CD4-positive, alpha-beta memory T cell (primary cell): ENCODE data around the gene MTCL1. TPM values are rescaled to one million over a fixed set of nuclear protein-coding genes. Genes with fewer than 3 reads are reported as not detected.
"Not testable (repeated sequence)": the region's sequence is repeated elsewhere in the genome, so short reads cannot be mapped to it uniquely, and the experiment has no call there.

Experiments
- CTCF ChIA-PET: fragments of 350-600 bp; sonication (Branson Sonifier 250); formaldehyde crosslinking; loops from one replicate; lab custom pipeline; 2021; ENCODE audit warnings: inconsistent platforms; ENCODE audit not compliant: partially characterized antibody; lab: Charles Lee
- POLR2A ChIA-PET: fragments of 350-600 bp; sonication (Branson Sonifier 250); formaldehyde crosslinking; loops from one replicate; lab custom pipeline; 2021; ENCODE audit not compliant: partially characterized antibody; lab: Charles Lee
- DNase-seq, 5 donors: peaks; one replicate each; pipeline versions ENCODE4 v3.0.0 to v3.0.0-alpha.2; 2020 to 2022; ENCODE audit warnings: mixed read lengths in 1 of 5
- H3K27ac ChIP-seq: one replicate; pipeline ENCODE4 v1.7.0; 2013; ENCODE audit warnings: low read depth, low read length
- H3K27me3 ChIP-seq: 2 replicates; pipeline ENCODE4 v1.7.0; 2013; ENCODE audit warnings: mild to moderate bottlenecking, low read length, moderate library complexity; ENCODE audit not compliant: insufficient read depth
- H3K36me3 ChIP-seq: 2 replicates; pipeline ENCODE4 v1.7.0; 2013; ENCODE audit warnings: mild to moderate bottlenecking, low read length, moderate library complexity; ENCODE audit not compliant: insufficient read depth
- H3K4me1 ChIP-seq: 2 replicates; pipeline ENCODE4 v1.7.0; 2013; ENCODE audit warnings: mild to moderate bottlenecking, low read length, moderate library complexity; ENCODE audit not compliant: insufficient read depth
- H3K4me3 ChIP-seq, 2 donors: one replicate each; pipeline ENCODE4 v1.7.0; 2013; ENCODE audit warnings: low read length in 2 of 2, mild to moderate bottlenecking in 1 of 2
- H3K9me3 ChIP-seq, 2 donors: one replicate each; pipeline ENCODE4 v1.7.0; 2013; ENCODE audit warnings: low read length in 2 of 2, control low read depth in 1 of 2; ENCODE audit not compliant: control insufficient read depth in 1 of 2
- H3K27ac Mint-ChIP-seq, 7 donors: one replicate each; pipeline ENCODE4 v1.8.0; 2020 to 2021; ENCODE audit warnings: mixed read lengths in 7 of 7, mild to moderate bottlenecking in 6 of 7, inconsistent platforms in 3 of 7, moderate library complexity in 3 of 7
- H3K27me3 Mint-ChIP-seq, 2 donors: one replicate each; pipeline ENCODE4 v1.8.0; 2020 to 2021; ENCODE audit warnings: mixed read lengths in 2 of 2
- H3K36me3 Mint-ChIP-seq, 2 donors: one replicate each; pipeline ENCODE4 v1.8.0; 2020 to 2021; ENCODE audit warnings: mixed read lengths in 2 of 2, inconsistent platforms in 1 of 2, mild to moderate bottlenecking in 1 of 2
- H3K4me1 Mint-ChIP-seq, 4 donors: one replicate each; pipeline ENCODE4 v1.8.0; 2020 to 2021; ENCODE audit warnings: mixed read lengths in 4 of 4, mild to moderate bottlenecking in 1 of 4
- H3K4me3 Mint-ChIP-seq, 8 donors: one replicate each; pipeline ENCODE4 v1.8.0; 2020 to 2021; ENCODE audit warnings: mixed read lengths in 8 of 8, mild to moderate bottlenecking in 7 of 8, moderate library complexity in 6 of 8, inconsistent platforms in 3 of 8
- H3K9me3 Mint-ChIP-seq, 8 donors: one replicate each; pipeline ENCODE4 v1.8.0; 2020 to 2021; ENCODE audit warnings: mixed read lengths in 8 of 8, mild to moderate bottlenecking in 5 of 8, inconsistent platforms in 3 of 8, moderate library complexity in 1 of 8
- intact Hi-C: fragments of 100-400 bp; cut with micrococcal nuclease; formaldehyde crosslinking; loops from one replicate; pipeline ENCODE4 v1.15.1; 2023
- polyA plus RNA-seq, 2 donors: library from polyadenylated mRNA; unstranded; fragments of 300-500 nt; fragmentation: Illumina TruSeq; gene quantifications; one replicate each; pipeline ENCODE4 v1.2.3, GENCODE V29; 2021
- total RNA-seq, 2 experiments: library from RNA; stranded (reverse); gene quantifications; one replicate each; pipeline ENCODE4 v1.2.3, GENCODE V29; 2021

MTCL1 gene
- total and polyA plus RNA-seq, 4 experiments from 2014 or later = 0.29 to 0.36 TPM; not detected in 2

- Histone ChIP-seq H3K27ac (no peak overlapping the region), H3K4me1 (peaks cover 13% of the 10 kb centered on the region), H3K27me3 (no peaks in the 10 kb centered on the region), H3K4me3 (no peak overlapping the region), H3K9me3 (no peaks in the 10 kb centered on the region), H3K36me3 (no peaks in the 10 kb centered on the region)
- H3K9me3 Mint-ChIP-seq = peaks cover 2 to 14% (median 8%) of the 10 kb centered on the region in 8 donors
- no peaks in the 10 kb centered on the region for H3K36me3 Mint-ChIP-seq
- ChIA-PET CTCF (no interaction called here), POLR2A (no interaction called here)
- H3K4me1 Mint-ChIP-seq = peaks cover 10 to 23% (median 12%) of the 10 kb centered on the region in 4 donors
- no peak overlapping the region for H3K4me3 Mint-ChIP-seq
- H3K27ac Mint-ChIP-seq = no peak overlapping the region
- DNase-seq = no peak
- peaks cover 2 to 5% of the 10 kb centered on the region in 2 donors for H3K27me3 Mint-ChIP-seq
- intact Hi-C loops = no loop called here
These were observed 55.6 kb downstream of the MTCL1 start for GRCh38 chr18:8760984-8761383.

DNA sequence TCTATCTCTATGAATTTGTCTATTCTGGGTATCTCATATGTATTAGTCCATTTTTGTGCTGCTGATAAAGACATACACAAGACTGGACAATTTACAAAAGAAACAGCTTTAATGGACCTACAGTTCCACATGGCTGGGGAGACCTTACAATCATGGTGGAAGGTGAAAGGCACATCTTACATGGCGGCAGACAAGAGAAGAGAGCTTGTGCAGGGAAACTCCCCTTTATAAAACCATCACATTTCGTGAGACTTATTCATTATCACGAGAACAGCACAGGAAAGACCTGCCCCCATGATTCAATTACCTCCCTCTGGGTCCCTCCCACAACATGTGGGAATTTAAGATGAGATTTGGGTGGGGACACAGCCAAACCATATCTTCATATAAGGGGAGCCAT lies 56.2 kb downstream of the MTCL1 start:
- intact Hi-C loops, H3K4me3 Mint-ChIP-seq, H3K4me1 ChIP-seq, CTCF ChIA-PET, H3K27ac ChIP-seq, H3K36me3 Mint-ChIP-seq, DNase-seq, H3K4me3 ChIP-seq, H3K36me3 ChIP-seq, POLR2A ChIA-PET, H3K27me3 Mint-ChIP-seq, H3K9me3 ChIP-seq, H3K27me3 ChIP-seq, H3K27ac Mint-ChIP-seq: not testable (repeated sequence)
- Mint-ChIP-seq H3K4me1 (peaks cover 6 to 17% (median 8%) of the 10 kb centered on the region in 4 donors), H3K9me3 (peaks cover 2 to 14% (median 8%) of the 10 kb centered on the region in 8 donors)

- CTCF ChIA-PET = no interaction called here
- Histone ChIP-seq H3K4me3 (no peak overlapping the region), H3K27ac (no peak overlapping the region), H3K4me1 (no peaks in the 10 kb centered on the region), H3K36me3 (no peaks in the 10 kb centered on the region), H3K9me3 (no peaks in the 10 kb centered on the region), H3K27me3 (no peaks in the 10 kb centered on the region)
- intact Hi-C loops = no loop called here
- peaks cover 0 to 7% (median 3%) of the 10 kb centered on the region in 4 donors for H3K4me1 Mint-ChIP-seq
- H3K27ac Mint-ChIP-seq = no peak overlapping the region
- peaks cover 2 to 14% (median 8%) of the 10 kb centered on the region in 8 donors for H3K9me3 Mint-ChIP-seq
- H3K4me3 Mint-ChIP-seq = no peak overlapping the region
- DNase-seq = no peak
- POLR2A ChIA-PET = no interaction called here
- H3K36me3 Mint-ChIP-seq = no peaks in the 10 kb centered on the region
- H3K27me3 Mint-ChIP-seq = peaks cover 2 to 5% of the 10 kb centered on the region in 2 donors
These were observed 57.6 kb downstream of the MTCL1 start for GRCh38 chr18:8762968-8763367.

DNA sequence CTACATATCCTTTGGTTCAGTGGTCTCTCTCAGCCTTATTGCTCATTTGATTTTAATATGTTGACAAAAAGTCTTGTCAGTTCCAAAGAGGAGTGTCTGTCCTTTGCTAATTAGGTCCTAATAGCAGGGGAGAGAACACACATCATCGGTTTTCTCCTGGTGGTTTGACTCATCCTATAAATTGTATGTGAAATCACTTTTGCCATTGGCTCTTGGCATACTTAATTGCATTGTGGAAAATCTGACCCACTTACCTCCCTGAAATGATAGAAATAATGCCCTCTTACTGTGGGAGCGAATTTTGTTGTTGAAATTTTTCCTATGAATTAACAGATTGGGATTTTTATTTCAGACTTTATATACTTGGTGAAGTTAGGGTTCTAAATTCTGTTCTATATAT lies 58.3 kb downstream of the MTCL1 start:
- H3K27ac Mint-ChIP-seq = no peak overlapping the region
- H3K4me1 ChIP-seq = no peaks in the 10 kb centered on the region
- ChIA-PET CTCF (no interaction called here), POLR2A (no interaction called here)
- H3K4me1 Mint-ChIP-seq = peaks cover 0 to 2% (median 0%) of the 10 kb centered on the region in 4 donors
- H3K36me3 ChIP-seq = no peaks in the 10 kb centered on the region
- H3K27me3 Mint-ChIP-seq = peaks cover 2 to 5% of the 10 kb centered on the region in 2 donors
- H3K36me3 Mint-ChIP-seq = no peaks in the 10 kb centered on the region
- H3K9me3 Mint-ChIP-seq = peaks cover 2 to 14% (median 8%) of the 10 kb centered on the region in 8 donors
- H3K4me3 Mint-ChIP-seq = no peak overlapping the region
- H3K27me3 ChIP-seq = no peaks in the 10 kb centered on the region
- DNase-seq = no peak
- H3K27ac ChIP-seq = no peak overlapping the region
- H3K4me3 ChIP-seq = no peak overlapping the region
- H3K9me3 ChIP-seq = no peaks in the 10 kb centered on the region
- intact Hi-C loops = no loop called here

- intact Hi-C loops = no loop called here
- Mint-ChIP-seq H3K36me3 (no peaks in the 10 kb centered on the region), H3K27me3 (peaks cover 2 to 5% of the 10 kb centered on the region in 2 donors), H3K4me1 (no peaks in the 10 kb centered on the region), H3K4me3 (no peak overlapping the region), H3K9me3 (peaks cover 2 to 14% (median 8%) of the 10 kb centered on the region in 8 donors), H3K27ac (peak overlapping the region in 1 of 7 donors; percentile 63)
- Histone ChIP-seq H3K27me3 (no peaks in the 10 kb centered on the region), H3K4me1 (no peaks in the 10 kb centered on the region), H3K4me3 (no peak overlapping the region), H3K27ac (no peak overlapping the region), H3K36me3 (no peaks in the 10 kb centered on the region), H3K9me3 (no peaks in the 10 kb centered on the region)
- no peak for DNase-seq
- POLR2A ChIA-PET = no interaction called here
- CTCF ChIA-PET = no interaction called here
These were observed 60.6 kb downstream of the MTCL1 start for GRCh38 chr18:8765783-8766463.

DNA sequence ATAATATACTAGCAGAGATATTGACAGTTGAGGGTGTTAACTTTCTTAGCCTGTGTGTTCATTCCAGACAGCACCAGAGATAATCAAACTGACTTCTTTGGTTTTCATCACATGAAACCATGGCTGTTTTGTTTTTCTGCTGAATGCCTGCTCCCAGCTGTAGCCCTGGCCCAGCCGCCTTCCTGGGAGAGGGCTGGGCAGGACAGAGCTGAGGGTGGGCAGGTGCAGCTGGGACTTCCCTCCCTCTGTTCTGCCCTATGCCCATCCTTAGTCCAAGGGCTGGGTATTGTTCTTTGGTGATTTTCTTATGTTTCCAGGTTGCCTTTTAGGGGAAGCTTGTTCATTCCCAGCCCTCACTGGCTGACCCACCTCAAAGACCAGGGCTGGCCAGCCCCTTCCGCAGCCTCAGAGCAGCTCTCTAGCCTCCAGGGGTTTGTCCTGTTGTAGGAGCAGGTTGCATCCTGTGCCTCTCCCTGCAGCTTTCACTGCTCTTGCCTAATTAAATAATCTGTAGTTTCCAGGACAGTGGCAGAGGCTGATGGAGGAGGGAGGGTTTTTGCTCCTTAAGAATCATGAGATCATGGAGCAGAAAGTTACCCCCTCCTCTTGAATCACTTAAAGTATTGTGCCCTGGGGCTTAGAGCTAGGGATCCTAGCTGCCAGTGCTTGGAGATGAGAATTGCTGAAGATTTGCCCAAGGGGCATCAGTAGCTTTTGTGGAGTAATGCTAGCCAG lies 61.4 kb downstream of the MTCL1 start:
- H3K36me3 ChIP-seq = no peaks in the 10 kb centered on the region
- Mint-ChIP-seq H3K4me1 (no peaks in the 10 kb centered on the region), H3K27me3 (peaks cover 2% of the 10 kb centered on the region in 2 donors), H3K36me3 (no peaks in the 10 kb centered on the region), H3K27ac (no peak overlapping the region), H3K4me3 (no peak overlapping the region), H3K9me3 (peaks cover 0 to 8% (median 2%) of the 10 kb centered on the region in 8 donors)
- no peak for DNase-seq
- intact Hi-C loops = no loop called here
- ChIA-PET POLR2A (no interaction called here), CTCF (no interaction called here)
- H3K4me3 ChIP-seq = no peak overlapping the region
- H3K27me3 ChIP-seq = no peaks in the 10 kb centered on the region
- H3K4me1 ChIP-seq = no peaks in the 10 kb centered on the region
- H3K9me3 ChIP-seq = no peaks in the 10 kb centered on the region
- H3K27ac ChIP-seq = no peak overlapping the region

DNA sequence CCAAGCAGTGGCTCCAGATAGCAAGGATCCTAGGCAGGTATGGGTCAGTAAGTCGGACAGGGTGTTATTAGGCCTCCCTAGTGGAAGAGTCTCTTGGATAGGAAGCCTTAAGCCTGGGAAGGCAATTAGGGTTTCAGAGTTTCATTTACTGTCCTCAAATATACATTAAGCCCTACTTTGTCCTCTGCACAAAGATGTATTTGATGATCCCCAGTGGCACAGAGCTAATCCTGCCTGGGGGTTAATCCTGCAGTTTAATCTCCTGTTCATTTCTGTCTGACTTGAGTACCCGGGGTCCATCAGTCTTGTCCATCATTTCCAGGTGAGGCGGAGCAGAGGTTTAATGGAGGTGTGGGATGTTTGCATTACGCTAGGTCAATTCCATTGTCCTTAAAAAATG lies 62.0 kb downstream of the MTCL1 start:
- no peaks in the 10 kb centered on the region for H3K36me3 ChIP-seq
- no peaks in the 10 kb centered on the region for H3K27me3 ChIP-seq
- H3K4me3 ChIP-seq = no peak overlapping the region
- no peak overlapping the region for H3K4me3 Mint-ChIP-seq
- ChIA-PET POLR2A (no interaction called here), CTCF (no interaction called here)
- H3K9me3 Mint-ChIP-seq = peaks cover 0 to 4% (median 0%) of the 10 kb centered on the region in 8 donors
- H3K36me3 Mint-ChIP-seq = no peaks in the 10 kb centered on the region
- H3K27ac ChIP-seq = no peak overlapping the region
- H3K4me1 ChIP-seq = no peaks in the 10 kb centered on the region
- DNase-seq = no peak
- intact Hi-C loops = no loop called here
- no peaks in the 10 kb centered on the region for H3K4me1 Mint-ChIP-seq
- H3K27ac Mint-ChIP-seq = no peak overlapping the region
- peaks cover 1 to 2% of the 10 kb centered on the region in 2 donors for H3K27me3 Mint-ChIP-seq
- no peaks in the 10 kb centered on the region for H3K9me3 ChIP-seq
